ENCODE measurements around the gene TRIM37.
A peak's percentile ranks its signal among the peaks of the same experiment; 100 is the strongest.

Gene TRIM37

DNA sequence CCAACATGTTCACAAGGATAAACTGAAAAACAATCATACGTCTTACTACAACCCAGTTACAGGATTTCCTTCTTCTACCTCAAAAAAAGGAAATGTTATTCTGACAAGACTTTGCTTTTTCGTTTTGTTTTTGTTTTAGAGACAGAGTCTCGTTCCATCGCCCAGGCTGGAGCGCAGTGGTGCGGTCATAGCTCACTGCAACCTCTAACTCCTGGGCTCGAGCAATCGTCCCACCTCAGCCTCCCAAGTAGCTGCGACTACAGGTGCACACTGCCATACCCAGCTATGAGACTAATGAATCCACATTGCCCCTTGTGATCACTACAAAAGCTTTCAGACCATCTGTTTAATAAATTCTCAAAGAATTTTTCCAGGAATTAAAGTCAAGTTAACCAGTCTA, 8.8 kb upstream of the TRIM37 start:
- Histone ChIP-seq H3K27ac (no peak overlapping the region), H3K9me3 (no peaks in the 10 kb centered on the region), H3K4me2 (no peak overlapping the region), H3K9ac (no peak overlapping the region), H3K36me3 (peaks cover 85% of the 10 kb centered on the region), H3K27me3 (no peaks in the 10 kb centered on the region), H4K20me1 (no peaks in the 10 kb centered on the region; the same call in 1 of the 2 replicates), H3K4me1 (no peaks in the 10 kb centered on the region), H3K4me3 (no peak overlapping the region)
- no peak for TF ChIP-seq Cebpa-rat (IDR thresholded peaks at IDR 0.05)

GRCh38 chr17:59111539-59111938, 4.9 kb upstream of the TRIM37 start:
- no peak for TF ChIP-seq Cebpa-rat (IDR thresholded peaks at IDR 0.05)
- no peaks in the 10 kb centered on the region for H3K27me3 ChIP-seq
- no peak overlapping the region for H3K27ac ChIP-seq
- H3K4me1 ChIP-seq, result peaks cover 12% of the 10 kb centered on the region
- no peak overlapping the region for H3K4me3 ChIP-seq
- H3K9ac ChIP-seq, result no peak overlapping the region
- H3K36me3 ChIP-seq, result peaks cover 65% of the 10 kb centered on the region
- no peaks in the 10 kb centered on the region; the same call in 1 of the 2 replicates for H4K20me1 ChIP-seq
- no peak overlapping the region for H3K4me2 ChIP-seq
- H3K9me3 ChIP-seq, result no peaks in the 10 kb centered on the region

- Histone ChIP-seq H3K27ac (no peak overlapping the region), H3K36me3 (peaks cover 65% of the 10 kb centered on the region), H3K4me2 (no peak overlapping the region)
These were observed 4.3 kb upstream of the TRIM37 start for GRCh38 chr17:59110973-59111372.

DNA sequence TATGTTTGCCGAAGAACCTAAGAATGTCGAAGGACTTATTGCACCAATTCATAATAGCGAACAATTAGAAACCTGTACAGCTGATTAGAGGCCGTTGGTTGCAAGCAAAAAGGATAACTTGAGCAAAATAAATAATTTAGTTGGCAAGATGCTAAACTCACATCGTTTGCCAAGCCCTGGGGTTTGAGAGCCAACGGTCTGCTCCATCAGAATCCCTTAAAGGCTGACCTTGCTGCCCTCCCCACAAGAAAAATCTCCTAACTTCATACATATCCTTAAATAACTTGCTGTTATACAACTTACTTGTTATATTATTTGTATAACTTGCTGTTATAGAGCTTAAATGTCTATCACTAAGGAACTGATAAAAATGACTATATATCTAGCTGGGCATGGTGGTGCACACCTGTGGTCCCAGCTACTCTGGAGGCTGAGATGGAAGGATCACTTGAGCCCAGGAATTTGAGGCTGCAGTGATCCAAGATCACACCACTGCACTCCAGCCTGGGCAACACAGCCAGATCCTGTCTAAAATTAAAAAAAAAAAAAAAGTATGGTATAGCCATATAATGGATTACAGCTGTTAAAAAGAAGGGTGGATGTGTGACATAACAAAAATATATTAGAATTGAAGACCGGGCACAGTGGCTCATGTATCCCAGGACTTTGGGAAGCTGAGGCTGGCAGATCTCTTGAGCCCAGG, 1.9 kb upstream of the TRIM37 start:
- no peak overlapping the region for H3K9ac ChIP-seq
- H3K4me2 ChIP-seq, result peak overlapping the region; percentile 73
- no peak overlapping the region for H3K27ac ChIP-seq
- peaks cover 33% of the 10 kb centered on the region for H3K4me1 ChIP-seq
- TF ChIP-seq Cebpa-rat (IDR thresholded peaks at IDR 0.05), result no peak
- no peaks in the 10 kb centered on the region for H3K27me3 ChIP-seq
- H3K9me3 ChIP-seq, result no peaks in the 10 kb centered on the region
- peaks cover 52% of the 10 kb centered on the region for H3K36me3 ChIP-seq
- H4K20me1 ChIP-seq, result peaks cover 11% of the 10 kb centered on the region
- H3K4me3 ChIP-seq, result no peak overlapping the region; the same call in 1 of the 2 replicates

More at GRCh38 chr17:59110973-59111372, 4.3 kb upstream of the TRIM37 start:
- no peaks in the 10 kb centered on the region for H3K9me3 ChIP-seq
- peaks cover 4% of the 10 kb centered on the region for H4K20me1 ChIP-seq
- no peaks in the 10 kb centered on the region for H3K27me3 ChIP-seq
- peaks cover 13% of the 10 kb centered on the region for H3K4me1 ChIP-seq
- TF ChIP-seq Cebpa-rat (IDR thresholded peaks at IDR 0.05), result no peak
- no peak overlapping the region for H3K9ac ChIP-seq
- no peak overlapping the region for H3K4me3 ChIP-seq

DNA sequence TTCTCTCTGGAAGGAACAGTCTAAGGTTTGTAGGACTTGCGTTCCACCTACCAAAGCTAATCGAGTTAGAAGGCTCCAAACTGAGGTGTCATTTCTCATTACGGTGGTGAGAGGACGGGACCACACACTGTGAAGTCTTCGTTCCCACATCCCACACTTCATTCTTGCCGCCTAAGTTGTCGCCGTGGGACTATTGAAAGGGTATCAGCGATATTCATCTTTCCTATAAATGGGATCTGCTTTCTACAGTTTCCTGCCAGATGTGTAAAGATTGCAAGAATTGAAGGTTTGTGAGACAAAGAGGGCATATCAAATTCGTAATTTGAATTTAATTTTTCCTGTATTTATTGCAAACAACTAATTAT, 608 bp upstream of the TRIM37 start:
- H3K4me3 ChIP-seq, result peak overlapping the region; percentile 99
- H3K9me3 ChIP-seq, result no peaks in the 10 kb centered on the region
- peaks cover 11% of the 10 kb centered on the region; the same call in 1 of the 2 replicates for H4K20me1 ChIP-seq
- H3K27ac ChIP-seq, result peak overlapping the region; percentile 66
- H3K36me3 ChIP-seq, result peaks cover 50% of the 10 kb centered on the region
- H3K4me2 ChIP-seq, result peak overlapping the region; percentile 73
- H3K9ac ChIP-seq, result peak overlapping the region; percentile 79
- no peak for TF ChIP-seq Cebpa-rat (IDR thresholded peaks at IDR 0.05)
- peaks cover 33% of the 10 kb centered on the region for H3K4me1 ChIP-seq
- H3K27me3 ChIP-seq, result no peaks in the 10 kb centered on the region

DNA sequence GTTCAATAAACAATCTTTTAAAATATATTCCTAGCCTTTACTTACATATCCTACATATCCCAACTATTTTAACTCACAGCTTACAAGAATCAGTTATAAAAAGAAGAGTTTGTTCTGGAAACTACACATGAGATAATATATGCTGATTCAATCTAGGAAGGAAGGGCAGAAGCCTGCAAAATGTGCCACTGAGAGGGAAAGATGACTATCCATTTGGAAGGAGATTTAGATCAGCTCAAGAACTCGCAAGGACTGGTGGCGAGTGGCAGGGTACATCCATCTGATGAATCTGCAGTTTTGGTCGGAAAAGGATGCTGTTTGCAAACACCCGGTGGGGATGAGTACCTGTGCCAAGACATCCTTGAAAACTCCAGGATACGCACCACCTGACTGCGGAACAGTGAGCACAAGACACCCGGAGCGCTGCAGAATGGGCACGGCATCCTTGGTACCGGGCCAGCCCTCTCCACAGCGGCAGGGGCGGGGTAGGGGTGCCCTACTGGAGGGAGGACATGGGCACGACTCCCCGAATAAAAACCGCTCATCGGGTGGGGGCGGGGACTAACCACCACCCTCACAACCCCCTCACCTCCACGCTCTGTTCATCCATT, 723 bp downstream of the TRIM37 start:
- Histone ChIP-seq H3K4me2 (peak overlapping the region; percentile 90), H3K9me3 (no peaks in the 10 kb centered on the region)
- TF ChIP-seq Cebpa-rat (IDR thresholded peaks at IDR 0.05), result no peak

DNA sequence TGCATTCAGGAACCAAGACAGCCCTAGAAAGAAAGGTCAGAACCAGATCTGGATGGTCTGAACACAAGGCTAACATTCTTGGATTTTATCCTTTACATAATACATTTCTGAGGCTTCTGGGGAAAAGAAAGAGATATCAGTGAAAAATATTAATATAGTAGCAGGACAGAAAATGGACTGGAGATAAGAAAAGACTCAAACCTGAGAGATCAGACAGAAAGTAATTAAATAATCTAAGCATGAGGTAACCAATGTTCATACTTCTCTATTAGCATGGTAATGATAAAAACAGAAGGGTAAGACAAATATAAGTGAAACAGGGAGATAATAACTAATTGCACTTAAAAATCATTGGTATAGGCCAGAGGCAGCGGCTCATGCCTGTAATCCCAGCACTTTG, 5.5 kb downstream of the TRIM37 start:
- peaks cover 53% of the 10 kb centered on the region for H3K36me3 ChIP-seq
- no peak overlapping the region for H3K4me3 ChIP-seq
- H3K4me1 ChIP-seq, result peaks cover 21% of the 10 kb centered on the region
- H3K9me3 ChIP-seq, result peaks cover 20% of the 10 kb centered on the region
- H4K20me1 ChIP-seq, result peaks cover 9% of the 10 kb centered on the region; the same call in 1 of the 2 replicates
- no peak overlapping the region for H3K9ac ChIP-seq
- H3K27ac ChIP-seq, result no peak overlapping the region
- TF ChIP-seq Cebpa-rat (IDR thresholded peaks at IDR 0.05), result no peak
- H3K4me2 ChIP-seq, result no peak overlapping the region
- no peaks in the 10 kb centered on the region for H3K27me3 ChIP-seq

More for the DNA sequence above, 723 bp downstream of the TRIM37 start:
- peaks cover 11% of the 10 kb centered on the region; the same call in 1 of the 2 replicates for H4K20me1 ChIP-seq
- H3K9ac ChIP-seq, result peak overlapping the region; percentile 90
- peak overlapping the region; percentile 90 for H3K27ac ChIP-seq
- H3K4me3 ChIP-seq, result peak overlapping the region; percentile 99
- peaks cover 41% of the 10 kb centered on the region for H3K36me3 ChIP-seq
- no peaks in the 10 kb centered on the region for H3K27me3 ChIP-seq
- H3K4me1 ChIP-seq, result peaks cover 33% of the 10 kb centered on the region

- H3K36me3 ChIP-seq, result peaks cover 50% of the 10 kb centered on the region
- H3K27ac ChIP-seq, result no peak overlapping the region
- H3K9ac ChIP-seq, result no peak overlapping the region
- H3K4me1 ChIP-seq, result no peaks in the 10 kb centered on the region
- no peak overlapping the region for H3K4me2 ChIP-seq
- H4K20me1 ChIP-seq, result no peaks in the 10 kb centered on the region
- H3K27me3 ChIP-seq, result no peaks in the 10 kb centered on the region
- H3K4me3 ChIP-seq, result no peak overlapping the region
- no peak for TF ChIP-seq Cebpa-rat (IDR thresholded peaks at IDR 0.05)
- H3K9me3 ChIP-seq, result peaks cover 20% of the 10 kb centered on the region
These were observed 8.8 kb downstream of the TRIM37 start for GRCh38 chr17:59097876-59098275.

DNA sequence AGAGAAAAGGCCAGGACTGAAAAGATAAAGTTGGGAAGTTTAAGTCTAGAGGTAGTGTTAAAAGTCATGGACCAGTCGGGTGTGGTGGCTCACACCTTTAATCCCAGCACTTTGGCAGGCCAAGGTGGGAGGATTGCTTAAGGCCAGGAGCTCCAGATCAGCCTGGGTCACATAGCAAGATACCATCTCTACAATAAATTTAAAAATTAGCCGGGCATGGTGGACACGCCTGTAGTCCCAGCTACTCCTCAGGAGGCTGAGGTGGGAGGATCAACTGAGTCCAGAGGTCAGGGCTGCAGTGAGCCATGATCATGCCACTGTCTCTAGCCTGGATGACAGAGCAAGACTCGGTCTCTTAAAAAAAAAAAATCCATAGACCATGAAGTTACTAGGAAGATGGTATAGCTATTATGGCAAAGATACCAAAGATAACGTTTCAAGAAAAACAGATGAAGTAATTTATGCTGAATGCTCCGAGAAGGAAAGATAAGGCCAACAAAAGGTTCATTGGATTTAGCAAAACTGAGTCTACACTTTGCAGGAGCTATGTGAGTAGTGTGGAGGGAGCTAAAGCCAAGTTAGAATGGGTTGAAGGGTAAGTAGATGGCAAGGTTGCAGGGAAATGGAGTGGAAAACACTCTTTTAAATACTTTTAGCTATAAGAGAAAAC, 11.7 kb downstream of the TRIM37 start:
- Histone ChIP-seq H3K4me3 (no peak overlapping the region), H4K20me1 (no peaks in the 10 kb centered on the region), H3K4me1 (no peaks in the 10 kb centered on the region), H3K36me3 (peaks cover 37% of the 10 kb centered on the region), H3K27me3 (no peaks in the 10 kb centered on the region), H3K27ac (no peak overlapping the region), H3K4me2 (no peak overlapping the region), H3K9ac (no peak overlapping the region), H3K9me3 (peaks cover 16% of the 10 kb centered on the region)
- no peak for TF ChIP-seq Cebpa-rat (IDR thresholded peaks at IDR 0.05)

GRCh38 chr17:59093702-59094231, 12.9 kb downstream of the TRIM37 start:
- TF ChIP-seq Cebpa-rat (IDR thresholded peaks at IDR 0.05), result no peak
- no peaks in the 10 kb centered on the region for H4K20me1 ChIP-seq
- H3K36me3 ChIP-seq, result peaks cover 39% of the 10 kb centered on the region
- H3K27me3 ChIP-seq, result no peaks in the 10 kb centered on the region
- no peak overlapping the region for H3K4me2 ChIP-seq
- H3K4me3 ChIP-seq, result no peak overlapping the region
- H3K9me3 ChIP-seq, result peaks cover 8% of the 10 kb centered on the region
- H3K9ac ChIP-seq, result no peak overlapping the region
- H3K4me1 ChIP-seq, result no peaks in the 10 kb centered on the region
- H3K27ac ChIP-seq, result no peak overlapping the region

All from BLaER1 (cell line).